GM10266 (cell line): Measurements from ENCODE around the gene HPN.
A peak's percentile ranks its signal among the peaks of the same experiment; 100 is the strongest.

ENCODE experiments used
- DNase-seq: peaks from one replicate; pipeline ENCODE4 v3.0.0; 2012; ENCODE audit errors: extremely low spot score
- TF ChIP-seq, protein P1 (sequence below): IDR thresholded peaks from 2 replicates; pipeline ENCODE4 v1.5.1; 2012; ENCODE audit warnings: mild to moderate bottlenecking, low read depth; ENCODE audit not compliant: control insufficient read depth, insufficient read depth; ENCODE audit errors: missing control alignments

Gene HPN

GRCh38 chr19:35052599-35053190 lies 11.2 kb downstream of the HPN start:
- TF ChIP-seq, protein P1, sequence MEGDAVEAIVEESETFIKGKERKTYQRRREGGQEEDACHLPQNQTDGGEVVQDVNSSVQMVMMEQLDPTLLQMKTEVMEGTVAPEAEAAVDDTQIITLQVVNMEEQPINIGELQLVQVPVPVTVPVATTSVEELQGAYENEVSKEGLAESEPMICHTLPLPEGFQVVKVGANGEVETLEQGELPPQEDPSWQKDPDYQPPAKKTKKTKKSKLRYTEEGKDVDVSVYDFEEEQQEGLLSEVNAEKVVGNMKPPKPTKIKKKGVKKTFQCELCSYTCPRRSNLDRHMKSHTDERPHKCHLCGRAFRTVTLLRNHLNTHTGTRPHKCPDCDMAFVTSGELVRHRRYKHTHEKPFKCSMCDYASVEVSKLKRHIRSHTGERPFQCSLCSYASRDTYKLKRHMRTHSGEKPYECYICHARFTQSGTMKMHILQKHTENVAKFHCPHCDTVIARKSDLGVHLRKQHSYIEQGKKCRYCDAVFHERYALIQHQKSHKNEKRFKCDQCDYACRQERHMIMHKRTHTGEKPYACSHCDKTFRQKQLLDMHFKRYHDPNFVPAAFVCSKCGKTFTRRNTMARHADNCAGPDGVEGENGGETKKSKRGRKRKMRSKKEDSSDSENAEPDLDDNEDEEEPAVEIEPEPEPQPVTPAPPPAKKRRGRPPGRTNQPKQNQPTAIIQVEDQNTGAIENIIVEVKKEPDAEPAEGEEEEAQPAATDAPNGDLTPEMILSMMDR, result no peak

DNA sequence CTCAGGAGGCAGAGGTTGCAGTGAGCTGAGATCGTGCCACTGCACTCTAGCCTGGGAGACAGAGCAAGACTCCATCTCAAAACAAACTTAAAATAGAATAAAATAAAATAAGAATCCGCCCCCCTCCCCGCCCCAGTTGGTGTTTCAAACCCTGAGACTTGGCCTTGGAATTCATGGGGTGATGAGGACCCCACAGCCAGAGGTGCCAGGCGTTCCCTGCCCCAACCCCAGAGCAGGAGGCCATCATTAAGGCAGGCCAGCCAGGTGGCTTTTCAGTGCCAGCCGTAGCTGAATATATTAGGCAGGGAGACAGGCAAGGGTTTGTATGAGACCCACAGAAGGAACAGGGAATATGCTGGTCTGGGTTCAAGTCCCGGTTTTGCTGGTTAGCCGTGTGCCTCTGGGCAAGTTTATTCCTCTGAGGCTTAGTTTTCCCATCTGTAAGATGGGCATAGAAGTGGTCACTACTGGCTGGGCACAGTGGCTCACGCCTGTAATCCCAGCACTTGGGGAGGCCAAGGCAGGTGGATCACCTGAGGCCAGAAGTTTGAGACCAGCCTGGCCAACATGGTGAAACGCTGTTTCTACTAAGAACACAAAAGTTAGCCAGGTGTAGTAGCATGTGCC lies 12.3 kb downstream of the HPN start:
- TF ChIP-seq, protein P1, result no peak

More at GRCh38 chr19:35052599-35053190, 11.2 kb downstream of the HPN start:
- DNase-seq, result no peak

GRCh38 chr19:35054626-35055025 lies 13.1 kb downstream of the HPN start:
- no peak for DNase-seq
- TF ChIP-seq, protein P1, result no peak

More for the DNA sequence above, 12.3 kb downstream of the HPN start:
- DNase-seq, result no peak

DNA sequence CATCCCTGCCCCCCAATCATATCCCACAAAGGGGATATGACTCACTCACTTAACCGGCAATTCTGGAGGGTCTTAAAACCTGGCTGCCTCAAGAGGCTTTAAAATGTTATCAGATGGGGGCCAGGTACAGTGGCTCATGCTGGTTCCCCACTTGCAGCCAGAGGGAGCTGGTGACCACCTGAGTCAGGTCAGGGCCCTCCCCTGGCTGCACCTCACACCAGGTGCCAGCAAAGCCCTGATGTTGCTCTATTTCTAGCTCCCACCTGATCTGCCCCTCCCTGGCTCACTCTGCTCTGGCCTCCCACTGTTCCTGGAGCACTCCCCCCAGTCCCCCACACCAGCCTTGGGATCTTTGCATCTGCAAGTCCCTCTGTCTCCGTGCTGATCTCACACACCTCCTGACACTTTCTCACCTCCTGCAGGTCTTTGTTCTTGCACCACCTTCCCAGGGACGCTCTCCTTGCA lies 14.2 kb downstream of the HPN start:
- TF ChIP-seq, protein P1, result peak; percentile 49
- DNase-seq, result no peak

- TF ChIP-seq, protein P1, result no peak
- DNase-seq, result no peak
Observed at GRCh38 chr19:35056513-35057063, 15.1 kb downstream of the HPN start.

DNA sequence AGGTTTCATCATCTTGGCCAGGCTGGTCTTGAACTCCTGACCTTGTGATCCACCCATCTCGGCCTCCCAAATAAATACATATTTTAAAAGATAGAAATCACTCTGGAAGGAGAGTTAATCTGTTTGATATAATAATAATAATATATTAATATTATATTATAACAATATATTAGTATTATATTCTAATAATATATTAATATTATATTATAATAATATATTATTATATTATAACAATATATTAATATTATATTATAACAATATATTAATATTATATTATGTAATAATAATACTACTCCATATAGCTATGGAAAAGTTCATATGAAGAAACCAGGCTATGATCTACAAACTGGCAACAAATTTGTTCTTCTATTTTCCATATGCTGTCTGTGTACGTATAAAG lies 16.8 kb downstream of the HPN start:
- no peak for DNase-seq
- TF ChIP-seq, protein P1, result no peak
